SK-N-MC (cell line): Measurements from ENCODE around the gene ADARB2.

ENCODE experiments used
- EZH2 ChIP-seq: fragments of 200-600 bp; sonication (generic); IDR thresholded peaks from one replicate; pipeline ENCODE4 v1.6.1; 2017; ENCODE audit warnings: antibody characterized with exemption
- FOXP2 ChIP-seq: optimal IDR thresholded peaks from 2 replicates; pipeline ENCODE3; 2011; ENCODE audit warnings: mild to moderate bottlenecking, moderate library complexity; ENCODE audit not compliant: insufficient read depth; ENCODE audit errors: extremely low read length, control extremely low read depth
- POLR2AphosphoS5 ChIP-seq: IDR thresholded peaks from 2 replicates; pipeline ENCODE4 v1.6.1; 2012; ENCODE audit warnings: mild to moderate bottlenecking, low read depth, low read length, borderline replicate concordance

- TF ChIP-seq EZH2 (no peak), POLR2AphosphoS5 (no peak), FOXP2 (no peak)
Observed at GRCh38 chr10:1166101-1166827, 571.1 kb downstream of the ADARB2 start.
